ENCODE results near the gene PARP14. TPM values are rescaled to one million over a fixed set of nuclear protein-coding genes. Genes with fewer than 3 reads are reported as not detected.
A peak's percentile ranks its signal among the peaks of the same experiment; 100 is the strongest.

The PARP14 gene
- total RNA-seq, 4 donors from 2014 or later = 73.0 to 242 (median 92.5) TPM

- no peaks in the 10 kb centered on the region for H3K9me3 ChIP-seq
- peaks cover 0 to 3% (median 0%) of the 10 kb centered on the region in 3 donors for H3K36me3 ChIP-seq
- TF ChIP-seq POLR2A (IDR thresholded peaks at IDR 0.05) = no peak
- no peak for TF ChIP-seq CTCF (IDR thresholded peaks at IDR 0.05)
- H3K27me3 ChIP-seq = no peaks in the 10 kb centered on the region
- H3K27ac ChIP-seq = no peak overlapping the region
- H3K4me3 ChIP-seq = no peak overlapping the region
- H3K4me1 ChIP-seq = no peaks in the 10 kb centered on the region
- DNase-seq = no peak
These were observed 92.2 kb downstream of the PARP14 start for GRCh38 chr3:122772827-122773226.

GRCh38 chr3:122773944-122774509 lies 93.4 kb downstream of the PARP14 start:
- H3K27ac ChIP-seq = peak overlapping the region in 1 of 4 donors; percentile 13
- no peak for DNase-seq
- no peaks in the 10 kb centered on the region for H3K9me3 ChIP-seq

GRCh38 chr3:122774564-122774963 lies 93.9 kb downstream of the PARP14 start:
- Histone ChIP-seq H3K4me3 (no peak overlapping the region), H3K4me1 (no peaks in the 10 kb centered on the region), H3K27ac (peak overlapping the region in 1 of 4 donors; percentile 13)

More at GRCh38 chr3:122773944-122774509, 93.4 kb downstream of the PARP14 start:
- H3K36me3 ChIP-seq = peaks cover 0 to 3% (median 0%) of the 10 kb centered on the region in 3 donors
- no peaks in the 10 kb centered on the region for H3K27me3 ChIP-seq
- no peak for TF ChIP-seq CTCF (IDR thresholded peaks at IDR 0.05)
- no peak for TF ChIP-seq POLR2A (IDR thresholded peaks at IDR 0.05)
- no peaks in the 10 kb centered on the region for H3K4me1 ChIP-seq
- H3K4me3 ChIP-seq = no peak overlapping the region

GRCh38 chr3:122776675-122777468 lies 96.2 kb downstream of the PARP14 start:
- H3K27me3 ChIP-seq = no peaks in the 10 kb centered on the region
- no peaks in the 10 kb centered on the region for H3K4me1 ChIP-seq
- H3K27ac ChIP-seq = no peak overlapping the region
- H3K4me3 ChIP-seq = no peak overlapping the region
- H3K36me3 ChIP-seq = no peaks in the 10 kb centered on the region
- no peak for TF ChIP-seq POLR2A (IDR thresholded peaks at IDR 0.05)
- no peak for TF ChIP-seq CTCF (IDR thresholded peaks at IDR 0.05)
- DNase-seq = no peak
- H3K9me3 ChIP-seq = no peaks in the 10 kb centered on the region

More at GRCh38 chr3:122774564-122774963, 93.9 kb downstream of the PARP14 start:
- TF ChIP-seq POLR2A (IDR thresholded peaks at IDR 0.05) = no peak
- no peak for TF ChIP-seq CTCF (IDR thresholded peaks at IDR 0.05)
- no peak for DNase-seq
- H3K27me3 ChIP-seq = no peaks in the 10 kb centered on the region
- no peaks in the 10 kb centered on the region for H3K9me3 ChIP-seq
- H3K36me3 ChIP-seq = peaks cover 0 to 1% (median 0%) of the 10 kb centered on the region in 3 donors

GRCh38 chr3:122777563-122777962 lies 96.9 kb downstream of the PARP14 start:
- no peak for DNase-seq
- Histone ChIP-seq H3K4me3 (no peak overlapping the region), H3K36me3 (no peaks in the 10 kb centered on the region), H3K27ac (no peak overlapping the region), H3K4me1 (no peaks in the 10 kb centered on the region), H3K9me3 (no peaks in the 10 kb centered on the region), H3K27me3 (no peaks in the 10 kb centered on the region)
- TF ChIP-seq CTCF (IDR thresholded peaks at IDR 0.05) (no peak), POLR2A (IDR thresholded peaks at IDR 0.05) (no peak)

Other genes starting within 250 kb of the PARP14 start
- gene KPNA1, start 165.9 kb upstream of the PARP14 start, total RNA-seq = 10 to 100 TPM; 27.1 to 62.7 (median 43.9) TPM
- 10 to 100 TPM; 26.4 to 38.8 (median 31.2) TPM for gene PARP9, start 116.5 kb upstream of the PARP14 start, total RNA-seq
- 10 to 100 TPM; 31.2 to 47.3 (median 33.7) TPM for gene DTX3L, start 116.5 kb upstream of the PARP14 start, total RNA-seq
- gene PARP15, start 103.2 kb upstream of the PARP14 start, total RNA-seq = 100 to 1,000 TPM in 1 of 4 donors, 1 to 10 TPM in 3; 3.1 to 109 (median 6.5) TPM
- 10 to 100 TPM in 3 of 4 donors, 1 to 10 TPM in 1; 10.0 to 28.1 (median 12.9) TPM for gene HSPBAP1, start 113.0 kb downstream of the PARP14 start, total RNA-seq
- gene SLC49A4, start 114.2 kb downstream of the PARP14 start, total RNA-seq = 10 to 100 TPM in 3 of 4 donors, 1 to 10 TPM in 1; 3.3 to 29.4 (median 13.0) TPM

Measured in Peyer's patch (tissue), 4 donors.